CD4-positive, alpha-beta T cell treated with Interleukin-15 for 4 hours (primary cell): ENCODE data around the gene KRT36.

Experiments
- DNase-seq: peaks from one replicate; pipeline ENCODE4 v3.0.0-alpha.2; 2020; ENCODE audit warnings: low spot score

KRT36 gene

GRCh38 chr17:41489531-41489930, at the start of gene KRT36:
TSS of gene KRT36 (minus strand) at chr17:41489910. CDS start at chr17:41489864, 46 bp downstream.
- no peak for DNase-seq

DNA sequence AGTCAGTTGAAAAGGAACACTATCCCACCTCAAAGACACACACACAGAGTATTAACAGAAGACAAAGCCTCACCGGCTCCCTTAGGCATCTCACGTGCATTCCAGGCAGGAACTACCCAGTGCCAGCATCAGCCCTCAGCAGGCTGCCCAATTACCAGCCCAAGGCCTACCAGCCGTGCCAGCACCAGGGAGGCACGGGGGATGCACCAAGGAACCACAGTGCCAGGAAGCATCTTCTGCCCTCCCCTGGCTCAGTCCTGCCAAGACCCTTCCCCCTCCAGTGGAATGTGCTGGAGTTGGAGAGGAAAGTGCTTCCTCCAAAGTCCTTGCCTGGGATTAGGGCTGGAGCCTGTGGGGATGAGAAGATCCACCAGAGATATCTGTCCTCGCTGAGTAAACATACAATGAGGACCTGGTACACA, 49.4 kb upstream of the KRT36 start:
- DNase-seq: no peak

DNA sequence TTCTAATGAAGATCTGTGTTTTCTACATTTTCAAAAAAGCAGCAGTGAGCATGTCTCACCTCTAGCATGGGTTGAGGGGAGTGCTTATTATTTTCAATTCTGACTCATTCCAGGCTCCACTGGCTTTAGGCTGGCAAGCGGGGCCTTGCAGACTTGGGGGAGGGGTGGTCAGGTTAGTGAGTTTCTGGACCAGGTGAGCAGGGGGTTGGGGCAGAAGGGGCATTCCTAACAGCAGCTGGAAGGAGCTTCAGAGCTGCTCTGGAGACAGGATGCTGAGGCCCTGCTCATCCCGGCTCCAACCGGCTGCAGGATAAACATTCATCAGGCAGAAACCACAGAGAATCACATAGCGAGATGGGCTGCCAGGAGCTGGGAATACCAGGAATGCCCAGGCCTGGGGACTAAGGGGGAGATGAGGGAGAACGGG, 48.9 kb upstream of the KRT36 start:
- DNase-seq: no peak

GRCh38 chr17:41537990-41538389, 48.3 kb upstream of the KRT36 start:
- no peak for DNase-seq

DNA sequence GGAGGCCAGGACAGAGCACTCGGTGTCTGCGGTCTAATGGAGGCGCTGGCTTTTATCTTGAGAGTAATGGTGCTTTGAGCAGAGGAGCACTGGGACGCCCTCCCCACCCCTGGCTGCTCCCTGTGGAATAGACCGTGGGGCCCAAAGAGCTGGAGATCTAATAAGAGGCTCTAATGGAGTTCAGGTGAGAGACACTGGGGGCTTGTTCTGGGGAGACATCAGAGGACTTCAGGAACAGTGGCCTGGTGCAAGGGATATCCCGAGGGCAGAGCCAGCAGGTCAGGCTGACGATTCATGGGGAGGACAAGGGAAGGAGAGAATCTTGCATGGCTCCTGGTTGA, 47.9 kb upstream of the KRT36 start:
- DNase-seq: no peak

DNA sequence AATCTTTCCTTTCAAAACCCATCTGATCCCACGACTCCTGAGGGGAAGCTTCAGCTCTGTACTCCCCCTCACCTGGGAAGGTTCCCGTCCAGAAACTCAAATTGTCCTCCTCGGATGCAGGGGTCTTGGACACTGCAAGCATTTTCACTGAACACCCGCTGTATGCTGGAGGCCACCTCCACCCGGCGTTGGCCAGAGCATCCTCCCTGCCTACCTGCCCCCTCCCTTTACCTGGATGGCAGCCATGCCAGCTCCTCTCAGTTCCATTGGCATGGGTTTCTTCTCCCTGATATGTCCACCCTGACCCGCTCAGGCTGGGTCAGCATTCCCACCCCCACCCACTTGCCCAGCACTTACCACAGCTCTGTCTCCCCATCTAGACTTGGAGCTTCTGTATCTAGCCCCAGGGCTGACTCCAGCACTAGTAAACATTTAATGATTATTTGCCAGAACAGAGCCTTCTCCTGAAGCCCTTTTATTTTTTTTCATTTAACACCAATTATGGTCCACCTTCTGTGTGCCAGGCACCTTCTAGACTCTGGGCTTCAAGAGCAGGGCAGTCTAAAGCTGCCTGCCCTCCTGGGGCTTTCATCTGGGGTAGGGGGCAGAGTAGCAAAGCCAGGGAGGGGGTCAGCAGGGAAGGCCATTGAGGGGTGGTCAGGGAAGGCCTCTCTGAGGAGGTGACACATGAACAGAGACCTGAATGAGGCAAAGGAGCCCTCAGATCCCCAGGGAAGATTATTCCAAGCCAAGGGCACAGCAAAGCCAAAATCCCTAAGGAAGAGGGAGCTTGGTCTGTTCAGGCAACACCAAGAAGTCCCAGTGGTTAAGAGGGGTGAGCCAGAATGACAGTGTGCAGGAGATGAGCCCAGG, 47.3 kb upstream of the KRT36 start:
- DNase-seq: no peak

GRCh38 chr17:41535764-41536481, 46.2 kb upstream of the KRT36 start:
- no peak for DNase-seq

GRCh38 chr17:41534899-41535546, 45.3 kb upstream of the KRT36 start:
- DNase-seq: no peak

GRCh38 chr17:41533613-41534012, 43.9 kb upstream of the KRT36 start:
- no peak for DNase-seq

GRCh38 chr17:41532947-41533570, 43.3 kb upstream of the KRT36 start:
- DNase-seq: no peak

DNA sequence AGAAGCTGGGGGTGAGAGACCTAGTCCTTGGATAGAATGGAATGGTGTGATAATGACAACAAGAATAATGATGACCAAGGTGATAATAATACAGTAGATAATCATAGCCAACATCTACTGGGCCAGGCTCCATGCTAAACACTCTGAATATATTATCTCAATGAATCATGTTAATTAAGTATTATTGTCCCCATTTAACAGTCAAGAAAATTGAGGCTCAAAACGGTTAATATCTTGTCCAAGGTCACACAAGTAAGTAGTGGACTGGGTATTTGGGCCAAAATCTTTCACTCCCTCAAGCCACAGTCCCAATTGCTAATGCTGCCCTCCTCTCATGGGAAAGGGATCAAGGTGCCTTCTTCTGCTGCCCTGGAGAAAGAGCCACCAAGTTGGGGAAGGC, 42.3 kb upstream of the KRT36 start:
- DNase-seq: no peak

DNA sequence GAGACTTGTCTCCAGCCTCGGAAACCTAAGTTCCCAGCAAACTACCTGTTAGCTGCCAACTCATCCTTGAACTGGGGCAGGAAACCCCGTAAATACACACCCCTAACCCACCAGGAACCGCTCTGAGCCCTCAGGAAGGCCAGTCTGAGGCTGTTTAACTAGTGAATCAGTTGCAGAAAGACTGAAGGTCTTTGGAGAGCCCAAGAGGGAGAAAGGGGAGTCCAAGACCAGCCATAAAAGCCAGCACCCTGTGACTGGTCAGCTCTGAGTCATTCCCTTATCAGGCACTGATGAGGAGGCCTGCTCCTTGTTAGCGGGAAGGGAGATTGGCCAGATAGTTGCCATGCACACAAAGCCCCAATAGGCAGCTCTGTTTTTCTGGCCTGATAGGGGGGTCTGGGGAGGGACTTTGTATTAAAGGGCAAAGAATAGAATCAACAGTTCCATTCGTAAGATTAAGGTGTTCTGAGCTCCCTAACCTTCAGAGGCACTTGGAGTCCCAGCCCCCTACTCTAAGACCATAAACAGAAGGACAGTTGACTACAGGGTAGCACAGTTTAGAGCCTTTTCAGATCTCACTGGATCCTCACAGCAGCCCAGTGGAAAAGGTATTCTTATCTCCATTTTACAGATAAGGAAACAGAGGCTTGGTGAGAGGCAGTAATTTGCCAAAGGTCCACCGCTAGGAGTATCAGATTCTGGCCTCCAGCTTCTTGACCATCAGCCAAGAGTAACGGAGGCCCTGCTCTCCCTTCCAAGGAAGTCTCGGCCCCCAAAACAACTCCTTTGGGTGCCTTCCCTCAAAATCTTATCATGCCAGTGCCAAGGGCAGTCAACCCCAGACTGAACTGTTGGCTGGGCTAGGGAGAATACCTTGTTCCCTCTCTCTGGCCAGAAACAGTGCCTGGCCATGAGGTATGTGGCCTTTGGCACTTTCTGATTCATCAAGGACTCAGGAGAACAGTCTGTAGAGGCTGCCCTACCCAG, 40.6 kb upstream of the KRT36 start:
- DNase-seq: no peak

- DNase-seq: no peak
Measured at GRCh38 chr17:41529491-41529915, 39.8 kb upstream of the KRT36 start.

DNA sequence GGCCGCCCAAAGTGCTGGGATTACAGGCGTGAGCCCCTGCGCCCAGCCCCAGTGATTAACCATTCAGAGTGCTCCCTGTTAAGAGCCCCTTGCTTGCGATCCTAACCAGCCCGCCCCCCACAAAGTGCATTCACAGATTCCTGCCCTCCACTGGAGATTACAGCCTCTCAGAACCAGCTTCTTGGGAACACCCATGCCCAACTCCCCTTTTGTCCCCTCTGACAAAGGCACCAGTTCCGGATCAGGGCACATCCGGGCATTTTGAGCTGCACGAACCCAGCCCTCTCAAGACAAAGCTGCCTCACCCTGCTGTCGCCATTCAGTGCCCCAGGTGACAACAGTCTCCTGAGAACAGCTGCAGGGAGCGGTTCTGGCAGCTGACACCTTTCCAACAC, 39.2 kb upstream of the KRT36 start:
- DNase-seq: no peak

GRCh38 chr17:41527063-41528023, 37.6 kb upstream of the KRT36 start:
- no peak for DNase-seq

- no peak for DNase-seq
Measured at GRCh38 chr17:41524261-41524660, 34.6 kb upstream of the KRT36 start.

DNA sequence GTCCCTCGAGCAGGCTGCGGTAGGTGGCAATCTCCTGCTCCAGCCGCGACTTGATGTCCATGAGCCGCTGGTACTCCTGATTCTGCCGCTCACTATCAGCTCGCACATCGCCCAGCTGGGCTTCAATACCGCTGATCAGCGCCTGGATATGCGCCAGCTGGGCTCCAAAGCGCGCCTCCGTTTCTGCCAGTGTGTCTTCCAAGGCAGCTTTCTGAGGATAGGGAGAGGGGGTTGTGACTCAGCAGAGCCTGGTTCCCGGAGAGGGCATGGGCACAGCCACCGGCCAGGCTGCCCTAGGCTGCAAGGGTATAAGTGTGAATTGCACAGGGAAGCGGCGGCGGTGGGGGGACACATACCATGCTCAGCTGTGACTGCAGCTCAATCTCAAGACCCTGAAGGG, 34.1 kb upstream of the KRT36 start:
- DNase-seq: no peak

GRCh38 chr17:41523225-41523593, 33.5 kb upstream of the KRT36 start:
- DNase-seq: no peak

GRCh38 chr17:41522301-41523224, 32.9 kb upstream of the KRT36 start:
- no peak for DNase-seq
